ENCODE measurements around the gene TTC3. TPM values are rescaled to one million over a fixed set of nuclear protein-coding genes. Genes with fewer than 3 reads are reported as not detected.

TTC3 gene
- total and polyA plus RNA-seq, 9 of the 15 experiments (the other 6 are each of a cell fraction or from before 2014, with no cell fraction given), result 17.5 to 92.0 (median 59.5) TPM

- TF ChIP-seq ARID3A (IDR thresholded peaks at IDR 0.05; ENCODE audit: borderline replicate concordance, low read depth, low read length) (peak; percentile 65; the same call in 1 of the 2 replicates), RNF219 (CRISPR knock-in tag; IDR thresholded peaks at IDR 0.05) (no peak), FUS (optimal IDR thresholded peaks at IDR 0.05; ENCODE audit: low read depth, low read length) (no peak), PKNOX1 (IDR thresholded peaks at IDR 0.05) (peak; percentile 80), ARID1B (IDR thresholded peaks at IDR 0.05) (peak; percentile 86), GATA2 (CRISPR knock-in tag; IDR thresholded peaks at IDR 0.05) (peak; percentile 29; the same call in 1 of the 2 replicates), CCNT2 (IDR thresholded peaks at IDR 0.05; ENCODE audit: borderline replicate concordance, extremely low read depth, insufficient read length, low read depth, low read length) (no peak), TCF7L2 (IDR thresholded peaks at IDR 0.05; ENCODE audit: low read depth, low read length) (no peak), AFF4 (CRISPR knock-in tag; IDR thresholded peaks at IDR 0.05) (no peak), FOXK1 (CRISPR knock-in tag; IDR thresholded peaks at IDR 0.05; ENCODE audit: borderline replicate concordance) (no peak), JUNB (CRISPR knock-in tag; conservative IDR thresholded peaks at IDR 0.05) (no peak), EHMT2 (IDR thresholded peaks at IDR 0.05) (no peak), STAT5A (IDR thresholded peaks at IDR 0.05; ENCODE audit: borderline replicate concordance, low read length) (peak; percentile 71), SAFB2 (IDR thresholded peaks at IDR 0.05; ENCODE audit: borderline replicate concordance, low read depth, low read length, severe bottlenecking) (no peak), HLTF (IDR thresholded peaks at IDR 0.05) (no peak)
Measured at GRCh38 chr21:37157938-37158337, 84.9 kb downstream of the TTC3 start (continued).
